GDM1 (cell line): ENCODE data around the gene ZNF761.
"Not testable (repeated sequence)": the region's sequence is repeated elsewhere in the genome, so short reads cannot be mapped to it uniquely, and the experiment has no call there.

Experiments used
- DNase-seq: peaks from one replicate; lab custom pipeline; 2025; lab: John Stamatoyannopoulos, UW

ZNF761 gene

GRCh38 chr19:53431399-53432087, at the start of gene ZNF761:
ZNF761 (plus strand) TSS chr19:53431984; CDS start chr19:53447269, 15,285 bp downstream.
- DNase-seq, result peak; percentile 88

DNA sequence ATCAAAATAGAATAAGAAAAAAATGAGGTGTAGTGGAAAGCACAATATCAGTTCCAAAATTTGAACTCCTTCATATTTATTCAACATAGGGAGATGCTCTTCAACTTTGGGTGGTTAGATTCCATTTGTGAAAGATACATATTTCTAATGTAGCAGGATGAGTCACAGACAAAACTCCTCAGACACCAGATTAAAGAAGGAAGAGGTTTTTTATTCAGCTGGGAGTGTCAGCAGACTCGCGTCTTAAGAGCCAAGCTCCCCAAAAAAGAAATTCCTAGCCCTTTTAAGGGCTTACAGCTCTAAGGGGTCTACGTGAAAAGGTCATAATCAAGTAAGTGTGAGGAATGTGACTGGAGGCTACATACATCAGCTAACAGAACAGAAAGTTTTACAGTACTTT, 43.6 kb upstream of the ZNF761 start:
- no peak for DNase-seq

DNA sequence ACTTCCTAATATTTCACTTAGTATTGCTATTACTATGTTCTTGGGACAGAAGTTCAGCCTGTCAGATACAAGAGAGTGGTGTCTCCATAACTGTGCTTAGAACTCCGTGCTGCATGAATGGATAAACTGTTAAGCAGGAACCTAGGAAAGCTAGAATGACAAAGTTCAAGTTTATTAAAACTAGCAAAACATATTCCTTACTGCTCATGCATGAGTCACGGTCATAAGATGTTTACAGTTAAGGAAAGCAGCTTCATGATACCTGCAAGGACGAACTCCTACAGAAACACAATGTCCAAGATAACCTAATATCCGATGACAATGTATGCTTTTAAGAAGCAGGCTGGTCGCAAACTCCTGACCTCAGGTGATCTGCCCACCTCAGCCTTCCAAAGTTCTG, 42.9 kb upstream of the ZNF761 start:
- no peak for DNase-seq

- no peak for DNase-seq
Observed at GRCh38 chr19:53389571-53389970, 42.2 kb upstream of the ZNF761 start.

DNA sequence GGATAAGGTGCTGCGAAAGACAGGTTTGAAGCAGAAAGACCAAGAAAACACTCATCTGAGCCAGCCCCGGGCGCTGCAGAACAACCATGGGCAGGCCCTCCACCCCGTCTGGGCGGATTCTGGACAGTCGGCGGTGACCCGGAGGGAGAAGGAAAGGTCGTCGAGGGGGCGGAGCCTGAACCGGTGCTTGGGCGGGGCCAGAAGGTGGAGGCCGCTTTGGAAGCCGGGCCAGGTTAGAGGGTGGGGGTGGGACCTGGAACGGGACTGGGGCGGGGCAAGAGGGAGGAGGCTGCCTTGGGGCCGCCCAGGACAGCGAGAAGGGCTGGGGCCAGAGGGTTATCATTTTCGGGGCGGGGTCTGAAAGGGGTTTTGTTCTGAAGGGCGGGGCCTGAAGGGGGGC, 41.8 kb upstream of the ZNF761 start:
- no peak for DNase-seq

GRCh38 chr19:53394522-53394973, 37.2 kb upstream of the ZNF761 start:
- no peak for DNase-seq

DNA sequence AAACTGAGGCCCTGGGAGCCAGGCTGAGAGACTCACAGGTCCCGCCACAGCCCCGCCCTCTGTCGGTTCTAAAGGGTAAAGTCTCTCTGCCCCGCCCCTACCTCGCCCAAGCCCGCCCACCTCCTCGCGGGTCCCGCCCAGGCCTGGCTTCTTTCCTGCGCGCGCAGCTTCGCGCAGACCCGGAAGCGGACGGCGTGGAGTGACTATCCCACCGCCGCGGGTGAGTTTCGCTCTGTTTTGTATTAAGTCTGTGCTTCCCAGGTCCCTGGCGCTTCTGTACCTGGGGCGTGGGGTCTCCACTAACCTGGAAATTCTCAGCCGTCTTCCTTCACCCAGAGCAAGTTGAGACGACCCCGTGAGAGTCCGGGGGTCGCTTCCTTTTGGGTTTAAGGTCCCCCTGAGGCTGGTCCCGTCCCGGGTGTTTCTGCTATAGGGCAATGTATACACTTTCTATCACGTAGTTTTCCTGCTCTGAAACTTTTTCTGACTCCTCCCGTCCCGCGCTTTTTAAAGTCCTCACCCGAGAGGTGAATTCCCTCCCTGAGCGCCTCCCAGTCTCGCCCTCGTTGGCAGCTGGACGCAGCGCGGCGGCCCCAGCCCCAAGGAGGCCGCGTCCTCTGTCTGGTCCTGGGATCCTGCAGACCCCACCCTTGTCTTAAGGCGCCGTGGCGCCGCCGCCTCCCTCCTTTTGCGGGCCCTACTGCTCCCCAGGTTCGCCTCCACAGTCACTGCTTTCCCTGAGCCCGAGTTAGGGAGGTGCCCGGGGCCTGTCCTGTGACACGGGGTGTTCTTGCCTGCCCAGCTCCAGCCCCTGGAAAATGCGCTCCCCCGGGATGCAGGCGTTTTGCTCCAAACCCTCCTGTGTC, 36.6 kb upstream of the ZNF761 start, which contains the start of gene ZNF765:
Gene ZNF765 (plus strand): TSS at position 176 of the 866 bp plus-strand sequence. CDS start 2,867 bp downstream, outside the sequence.
- DNase-seq, result peak; percentile 83

GRCh38 chr19:53395840-53396524, 35.8 kb upstream of the ZNF761 start:
- not testable (repeated sequence) for DNase-seq

GRCh38 chr19:53396525-53396868, 35.3 kb upstream of the ZNF761 start:
- no peak for DNase-seq

GRCh38 chr19:53397918-53398317, 33.9 kb upstream of the ZNF761 start:
- not testable (repeated sequence) for DNase-seq

DNA sequence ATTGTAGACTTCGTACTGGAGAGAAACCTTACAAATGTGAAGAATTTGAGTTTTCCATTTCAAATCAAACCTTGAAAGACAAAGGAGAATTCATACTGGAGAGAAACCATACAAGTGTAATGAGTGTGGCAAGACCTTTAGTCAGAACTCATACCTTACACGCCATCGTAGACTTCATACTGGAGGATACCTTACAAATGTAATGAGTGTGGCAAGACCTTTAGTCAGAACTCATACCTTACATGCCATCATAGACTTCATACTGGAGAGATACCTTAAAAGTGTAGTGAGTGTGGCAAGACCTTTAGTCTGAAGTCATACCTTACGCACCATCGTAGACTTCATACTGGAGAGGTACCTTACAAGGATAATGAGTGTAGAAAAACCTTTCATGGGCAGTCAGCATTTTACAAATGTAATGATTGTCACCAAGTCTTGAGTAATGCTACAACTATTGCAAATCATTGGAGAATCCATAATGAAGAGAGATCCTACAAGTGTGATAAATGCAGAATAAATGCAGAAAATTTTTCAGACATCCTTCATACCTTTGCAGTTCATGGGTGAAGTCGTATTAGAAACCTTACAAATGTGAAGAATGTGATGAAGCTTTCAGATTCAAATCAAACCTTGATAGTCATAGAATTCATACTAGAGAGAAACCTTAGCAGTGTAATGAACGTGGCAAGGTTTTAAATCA, 22.1 kb upstream of the ZNF761 start:
- DNase-seq, result no peak

GRCh38 chr19:53420520-53421315, 11.1 kb upstream of the ZNF761 start:
- not testable (repeated sequence) for DNase-seq

DNA sequence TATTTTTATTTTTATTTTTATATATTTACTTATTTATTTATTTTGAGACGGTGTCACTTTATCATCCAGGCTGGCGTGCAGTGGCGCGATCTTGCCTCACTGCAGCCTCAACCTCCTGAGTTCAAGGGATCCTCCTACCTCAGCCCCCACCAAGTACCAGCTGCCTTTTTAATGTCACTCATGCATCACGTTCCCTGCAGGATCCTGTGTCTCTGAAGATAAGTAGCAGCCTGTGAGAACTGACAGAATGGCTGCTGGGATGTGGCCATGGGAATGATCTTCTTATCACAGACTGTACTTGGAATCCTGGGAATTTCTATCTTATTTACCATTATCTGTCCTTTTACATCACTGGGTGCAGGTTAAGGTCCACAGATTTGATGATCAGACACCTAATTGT, 9.2 kb upstream of the ZNF761 start:
- DNase-seq, result no peak

DNA sequence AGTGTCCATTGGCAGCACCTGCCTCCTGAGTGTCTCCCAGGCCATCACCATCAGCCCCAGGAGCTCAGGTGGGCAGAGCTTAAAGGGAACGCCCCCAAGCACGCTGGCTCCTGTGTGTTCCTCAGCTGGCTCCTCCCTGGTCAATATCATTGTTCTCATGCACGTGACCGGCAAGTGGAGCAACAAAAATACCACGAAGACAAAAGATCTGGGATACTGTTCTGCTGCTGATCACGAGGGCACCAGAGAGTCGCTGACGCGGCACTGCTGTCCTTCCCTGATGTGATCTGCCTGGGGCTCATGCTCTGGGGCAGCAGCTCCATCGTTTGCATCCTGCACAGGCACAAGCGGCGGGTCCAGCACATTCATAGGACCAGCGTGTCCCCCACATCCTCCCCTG, 8.7 kb upstream of the ZNF761 start:
- DNase-seq, result not testable (repeated sequence)

DNA sequence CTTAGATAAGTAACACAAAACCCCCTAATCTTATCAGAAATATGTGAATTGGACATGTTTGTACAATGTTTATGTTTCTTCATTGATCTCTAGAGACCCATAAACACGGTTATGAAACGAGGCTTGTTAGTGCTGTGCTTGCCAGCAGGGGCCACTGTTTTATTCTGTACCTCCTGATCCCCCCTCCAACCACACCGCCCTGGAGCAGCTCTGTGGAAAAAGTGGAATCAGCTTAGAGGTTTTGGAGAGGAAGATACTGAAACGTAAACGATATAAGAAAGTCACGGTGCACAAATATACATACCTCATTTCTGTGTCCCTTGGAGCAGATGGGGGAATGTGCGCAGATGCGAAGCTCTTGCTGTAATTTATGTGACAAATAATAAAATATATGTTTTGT, 8.1 kb upstream of the ZNF761 start:
- not testable (repeated sequence) for DNase-seq

- DNase-seq, result peak; percentile 44
Observed at GRCh38 chr19:53424968-53425597, 6.7 kb upstream of the ZNF761 start.

- DNase-seq, result no peak
Observed at GRCh38 chr19:53432088-53432661, 391 bp downstream of the ZNF761 start.

DNA sequence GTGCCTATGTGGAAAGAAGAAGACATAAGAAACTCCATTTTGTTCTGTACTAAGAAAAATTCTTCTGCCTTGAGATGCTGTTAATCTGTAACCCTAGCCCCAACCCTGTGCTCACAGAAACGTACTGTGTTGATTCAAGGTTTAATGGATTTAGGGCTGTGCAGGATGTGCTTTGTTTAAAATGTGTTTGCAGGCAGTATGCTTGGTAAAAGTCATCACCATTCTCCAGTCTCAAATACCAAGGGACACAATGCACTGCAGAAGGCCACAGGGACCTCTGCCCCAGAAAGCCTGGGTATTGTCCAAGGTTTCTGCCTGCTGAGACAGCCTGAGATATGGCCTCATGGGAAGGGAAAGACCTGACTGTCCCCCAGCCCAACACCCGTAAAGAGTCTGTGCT, 12.0 kb downstream of the ZNF761 start:
- DNase-seq, result not testable (repeated sequence)

DNA sequence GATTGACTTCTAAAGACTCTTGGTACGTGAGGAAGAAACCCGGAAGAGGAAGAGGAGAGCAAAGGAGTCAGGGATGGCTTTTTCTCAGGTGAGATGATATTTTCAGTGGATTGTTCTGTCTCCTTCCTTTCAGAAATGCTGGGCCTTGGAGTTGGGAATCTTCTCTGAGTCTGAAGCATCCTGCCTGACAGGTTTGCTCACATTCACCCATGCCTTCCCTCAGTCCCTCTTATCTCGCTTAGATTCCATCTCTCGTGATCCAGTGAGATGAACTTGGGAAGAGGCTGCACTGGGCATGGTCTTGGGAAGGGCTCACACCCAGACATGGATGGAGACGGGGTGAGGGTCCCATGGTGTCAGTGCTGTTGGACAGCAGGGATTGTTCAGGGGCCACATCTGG, 15.4 kb downstream of the ZNF761 start:
- DNase-seq, result not testable (repeated sequence)

DNA sequence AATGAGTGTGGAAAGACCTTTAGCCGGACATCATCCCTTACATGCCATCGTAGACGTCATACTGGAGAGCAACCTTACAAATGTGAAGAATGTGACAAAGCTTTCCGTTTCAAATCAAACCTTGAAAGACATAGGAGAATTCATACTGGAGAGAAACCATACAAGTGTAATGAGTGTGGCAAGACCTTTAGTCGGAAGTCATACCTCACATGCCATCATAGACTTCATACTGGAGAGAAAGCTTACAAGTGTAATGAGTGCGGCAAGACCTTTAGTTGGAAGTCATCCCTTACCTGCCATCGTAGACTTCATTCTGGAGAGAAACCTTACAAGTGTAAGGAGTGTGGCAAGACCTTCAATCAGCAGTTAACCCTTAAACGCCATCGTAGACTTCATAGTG, 24.0 kb downstream of the ZNF761 start:
- no peak for DNase-seq
